Stimulated activated CD4-positive, alpha-beta T cell treated with anti-CD3 and anti-CD28 coated beads, Interleukin-12 subunit alpha, Interleukin-12 subunit beta, amount 100 ng/mL, for 4 hours (primary cell): ENCODE results near the gene BIRC5.
"Not testable (repeated sequence)": the region's sequence is repeated elsewhere in the genome, so short reads cannot be mapped to it uniquely, and the experiment has no call there.

Source experiments
- DNase-seq: peaks from one replicate; pipeline ENCODE4 v3.0.0-alpha.2; 2020

Gene BIRC5

GRCh38 chr17:78241277-78242023 is 27.4 kb downstream of the BIRC5 start:
- DNase-seq: no peak

GRCh38 chr17:78242024-78242742 is 28.1 kb downstream of the BIRC5 start:
- no peak for DNase-seq

- DNase-seq: no peak
These were observed 33.3 kb downstream of the BIRC5 start for GRCh38 chr17:78247304-78247703.

- no peak for DNase-seq
These were observed 34.2 kb downstream of the BIRC5 start for GRCh38 chr17:78248051-78248914.

- DNase-seq: no peak
These were observed 35.2 kb downstream of the BIRC5 start for GRCh38 chr17:78249074-78249817.

- DNase-seq: no peak
These were observed 36.1 kb downstream of the BIRC5 start for GRCh38 chr17:78249818-78250806.

GRCh38 chr17:78250891-78251772 is 37.1 kb downstream of the BIRC5 start:
- DNase-seq: peak; percentile 82

GRCh38 chr17:78251773-78252103 is 37.7 kb downstream of the BIRC5 start:
- no peak for DNase-seq

- DNase-seq: no peak
These were observed 38.1 kb downstream of the BIRC5 start for GRCh38 chr17:78252111-78252634.

GRCh38 chr17:78252701-78253635 is 38.9 kb downstream of the BIRC5 start:
- DNase-seq: no peak

- not testable (repeated sequence) for DNase-seq
These were observed 39.5 kb downstream of the BIRC5 start for GRCh38 chr17:78253636-78253945.

GRCh38 chr17:78253946-78254672 is 40.1 kb downstream of the BIRC5 start:
- peak; percentile 81 for DNase-seq

GRCh38 chr17:78255029-78255656 is 41.1 kb downstream of the BIRC5 start:
- no peak for DNase-seq

- no peak for DNase-seq
These were observed 42.1 kb downstream of the BIRC5 start for GRCh38 chr17:78255953-78256706.

- DNase-seq: no peak
These were observed 42.9 kb downstream of the BIRC5 start for GRCh38 chr17:78256707-78257591.

GRCh38 chr17:78257810-78258322 is 43.8 kb downstream of the BIRC5 start:
- DNase-seq: no peak
